DMS53 treated with DMSO at 0.1 percent for 48 hours (cell line): Measurements from ENCODE around the gene WFDC12.

Experiments
- DNase-seq: peaks from one replicate; lab custom pipeline; 2025; ENCODE audit not compliant: unreplicated experiment; lab: John Stamatoyannopoulos, UW

WFDC12 gene

GRCh38 chr20:45115829-45116228 lies 8.4 kb downstream of the WFDC12 start:
- no peak for DNase-seq

DNA sequence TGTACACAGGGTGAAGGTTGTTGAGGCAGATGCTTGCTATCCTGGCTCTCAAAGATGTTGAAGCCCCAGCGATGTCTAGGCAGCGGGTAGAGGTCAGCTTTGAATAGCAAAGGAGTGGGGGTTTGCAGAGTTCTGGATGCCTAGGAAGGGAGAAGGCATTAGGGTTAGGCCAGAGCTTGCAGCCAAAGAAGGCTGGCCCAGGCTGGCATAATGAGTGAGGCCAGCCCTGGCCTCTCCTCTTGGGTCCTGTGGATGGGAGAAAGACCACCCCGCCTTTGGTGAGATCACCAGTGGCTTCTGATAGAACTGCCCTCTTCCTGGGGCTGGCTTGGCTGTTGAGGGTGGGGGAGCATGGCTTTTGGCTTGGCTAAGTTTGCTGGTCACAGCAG lies 8.9 kb downstream of the WFDC12 start:
- no peak for DNase-seq

DNA sequence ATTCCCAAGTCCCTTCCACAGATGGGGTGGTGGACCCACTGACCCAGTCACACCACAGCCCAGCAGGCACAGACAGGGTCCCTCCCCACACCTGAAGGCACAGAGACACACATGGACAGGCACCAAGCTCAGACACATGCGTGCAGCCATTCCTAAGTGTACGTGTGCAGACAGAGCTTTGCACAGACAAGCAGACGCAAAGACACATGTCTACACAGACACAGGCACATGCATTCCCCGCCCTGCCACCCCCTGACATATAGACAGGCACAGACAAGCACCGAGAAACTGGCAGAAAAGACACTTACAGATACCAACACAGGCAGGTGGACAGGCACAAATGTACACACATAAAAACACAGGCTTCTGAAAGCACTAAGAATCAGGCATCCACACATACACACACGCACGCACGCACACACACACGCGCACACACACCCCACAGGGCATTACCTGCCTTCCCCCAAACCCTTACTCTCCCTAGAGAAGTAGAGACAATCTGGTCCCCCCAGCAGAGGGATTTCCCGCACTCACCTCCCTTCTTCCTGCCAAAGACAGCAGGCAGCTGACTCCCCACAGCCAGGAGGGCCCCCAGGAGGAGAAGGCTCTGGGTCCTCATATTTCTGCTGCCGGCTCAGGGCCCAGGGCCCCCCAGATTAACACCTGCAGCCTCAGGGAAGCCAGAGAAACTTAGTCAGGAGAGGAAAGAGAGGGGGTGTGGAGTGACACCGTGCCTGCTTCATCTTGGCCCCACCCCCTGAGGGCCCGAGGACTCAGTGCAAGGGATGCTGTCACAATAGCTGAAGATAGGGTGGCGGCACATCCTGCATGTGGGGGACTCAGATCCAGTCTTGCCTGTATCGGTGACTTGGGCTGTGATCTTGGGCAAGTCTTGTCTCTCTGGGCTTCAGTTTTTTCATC lies 9.5 kb downstream of the WFDC12 start, which contains the start of gene WFDC5:
Gene WFDC5 (minus strand): TSS at position 710 of the 921 bp plus-strand sequence. CDS start 91 bp downstream, at position 619.
- DNase-seq = no peak

DNA sequence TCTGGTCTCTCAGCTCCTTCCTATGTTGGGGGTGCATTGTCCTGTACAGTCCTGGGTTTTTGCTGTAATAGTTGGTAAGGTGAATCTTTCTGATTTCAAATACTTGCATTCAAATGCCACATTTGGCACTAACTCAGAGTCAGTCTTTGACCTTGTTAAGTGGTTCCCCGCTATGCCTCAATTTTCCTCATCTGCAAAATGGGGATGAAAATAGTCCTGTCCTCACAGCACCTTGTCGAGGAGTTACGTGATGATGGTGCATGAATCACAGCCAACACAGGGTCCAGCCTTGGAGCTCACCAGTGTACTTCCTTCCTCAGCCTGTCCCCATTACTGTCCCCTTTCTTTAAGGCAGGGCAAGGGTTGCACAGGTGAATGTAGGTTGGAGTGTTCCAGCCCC lies 10.4 kb downstream of the WFDC12 start:
- DNase-seq = no peak

DNA sequence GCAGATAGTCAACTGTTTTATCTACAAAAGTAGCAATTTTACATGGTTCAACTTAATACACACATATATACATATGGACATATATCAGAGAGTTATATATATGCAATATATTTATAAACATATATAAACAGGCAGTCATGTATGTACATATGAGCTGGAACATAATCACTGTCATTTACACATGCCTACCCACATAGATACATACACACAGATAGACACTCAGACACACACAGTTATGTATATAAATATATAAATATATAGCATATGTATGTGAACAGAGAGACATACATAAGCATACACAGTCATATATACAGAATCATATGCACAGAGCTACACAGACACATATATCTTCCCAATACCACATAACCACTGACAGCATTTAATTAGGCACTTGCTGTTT lies 11.5 kb downstream of the WFDC12 start:
- DNase-seq = no peak

GRCh38 chr20:45111799-45112471 lies 12.3 kb downstream of the WFDC12 start:
- no peak for DNase-seq

DNA sequence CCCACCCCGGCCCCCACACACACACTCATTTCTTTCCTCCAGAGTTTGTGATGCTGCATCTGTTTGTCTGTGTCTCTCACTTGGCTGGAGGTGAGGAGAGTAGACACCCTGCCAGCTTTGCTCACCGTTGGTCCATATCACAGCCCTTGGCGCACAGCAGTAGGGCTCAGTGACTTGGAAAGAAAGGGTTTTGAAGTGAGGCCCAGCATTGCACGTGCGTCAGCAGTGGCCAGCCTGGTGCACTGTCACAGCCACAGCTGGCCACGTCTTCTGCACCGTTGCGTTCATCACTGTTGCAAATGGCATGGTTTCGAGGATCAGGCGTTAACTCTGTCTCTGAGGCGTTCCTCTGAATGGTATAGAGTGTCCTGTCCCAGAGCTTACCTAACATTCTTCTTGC lies 13.0 kb downstream of the WFDC12 start:
- no peak for DNase-seq

GRCh38 chr20:45110301-45110700 lies 14.0 kb downstream of the WFDC12 start:
- DNase-seq = no peak

- DNase-seq = no peak
Observed at GRCh38 chr20:45109634-45110033, 14.6 kb downstream of the WFDC12 start.

DNA sequence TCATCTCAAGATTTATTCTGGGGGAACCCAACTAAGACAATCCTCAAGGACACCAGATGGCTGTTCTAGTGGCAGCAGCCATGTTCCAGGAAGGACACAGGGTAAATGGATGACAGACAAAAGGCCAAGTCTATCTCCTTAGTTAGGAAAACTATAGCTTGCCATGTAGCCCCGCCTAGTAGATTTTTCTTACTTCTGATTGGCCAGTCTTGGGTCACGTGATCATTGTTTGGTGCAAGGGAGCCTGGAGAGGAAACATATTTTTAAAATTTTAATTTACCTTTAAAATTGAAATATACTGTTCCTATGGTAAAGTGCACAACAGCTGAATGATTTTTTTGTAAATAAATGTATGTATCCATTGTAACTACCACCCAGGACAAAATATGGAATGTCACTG lies 18.9 kb downstream of the WFDC12 start:
- no peak for DNase-seq

DNA sequence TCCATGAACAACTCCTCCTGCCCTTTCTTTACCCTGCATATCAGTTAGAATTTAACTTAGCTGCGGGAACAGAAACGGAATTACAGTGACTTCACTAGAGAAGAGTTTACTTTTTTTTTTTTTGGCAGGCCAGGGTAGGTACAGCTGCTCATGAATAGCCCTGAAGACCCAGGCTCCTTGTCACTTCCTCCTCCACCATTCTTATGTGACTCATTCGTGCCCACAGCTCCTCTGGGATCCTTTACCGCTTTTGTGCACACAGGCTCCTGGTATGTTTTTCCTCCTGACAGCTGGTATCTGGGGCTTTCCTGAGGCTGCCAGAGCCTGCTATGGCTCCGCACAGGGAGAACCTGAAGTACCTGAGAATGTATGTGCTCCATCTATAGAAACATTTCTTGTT lies 19.5 kb downstream of the WFDC12 start:
- no peak for DNase-seq

DNA sequence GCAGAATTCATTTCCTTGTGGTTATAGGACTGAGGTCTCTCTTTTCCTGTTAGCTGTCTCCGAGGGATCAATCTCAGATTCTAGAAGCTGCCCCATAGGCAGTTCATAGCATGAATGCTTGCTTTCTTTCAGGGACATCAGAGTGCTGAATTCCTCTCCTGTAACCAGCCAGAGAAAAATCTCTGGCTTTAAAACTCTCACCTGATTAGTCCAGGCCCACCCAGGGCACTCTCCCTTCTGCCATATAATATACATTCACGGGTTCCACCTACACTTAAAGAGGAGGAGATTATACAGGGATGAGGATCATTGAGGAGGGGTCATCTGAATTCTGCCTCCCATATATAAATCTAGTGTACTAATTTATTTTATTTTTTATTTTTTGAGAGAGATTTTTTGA lies 21.2 kb downstream of the WFDC12 start:
- DNase-seq = no peak

DNA sequence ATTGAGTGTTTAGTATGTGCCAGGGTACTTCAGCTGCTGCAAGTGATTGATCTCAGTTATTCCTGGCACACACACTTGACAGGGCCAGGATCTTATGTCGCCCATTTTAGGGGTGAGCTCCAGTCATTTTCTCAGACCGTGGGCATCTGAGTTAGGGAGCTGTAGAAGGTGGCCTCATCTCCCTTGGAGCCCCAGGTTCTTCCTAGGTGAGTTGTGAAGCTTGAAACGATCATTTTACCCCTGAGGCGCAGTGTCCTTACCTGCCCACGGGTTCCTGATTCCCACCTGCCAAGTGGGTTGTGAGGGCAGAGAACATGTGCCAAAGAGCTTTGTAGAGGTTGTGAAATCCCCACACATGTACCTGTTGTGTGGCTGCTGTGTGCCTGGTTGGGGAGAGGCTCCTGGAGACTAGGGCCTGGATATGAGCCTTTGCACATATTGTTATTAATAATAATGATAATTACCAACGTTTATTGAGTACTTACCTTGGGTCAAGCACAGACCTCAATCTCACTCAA lies 22.9 kb downstream of the WFDC12 start:
- no peak for DNase-seq

DNA sequence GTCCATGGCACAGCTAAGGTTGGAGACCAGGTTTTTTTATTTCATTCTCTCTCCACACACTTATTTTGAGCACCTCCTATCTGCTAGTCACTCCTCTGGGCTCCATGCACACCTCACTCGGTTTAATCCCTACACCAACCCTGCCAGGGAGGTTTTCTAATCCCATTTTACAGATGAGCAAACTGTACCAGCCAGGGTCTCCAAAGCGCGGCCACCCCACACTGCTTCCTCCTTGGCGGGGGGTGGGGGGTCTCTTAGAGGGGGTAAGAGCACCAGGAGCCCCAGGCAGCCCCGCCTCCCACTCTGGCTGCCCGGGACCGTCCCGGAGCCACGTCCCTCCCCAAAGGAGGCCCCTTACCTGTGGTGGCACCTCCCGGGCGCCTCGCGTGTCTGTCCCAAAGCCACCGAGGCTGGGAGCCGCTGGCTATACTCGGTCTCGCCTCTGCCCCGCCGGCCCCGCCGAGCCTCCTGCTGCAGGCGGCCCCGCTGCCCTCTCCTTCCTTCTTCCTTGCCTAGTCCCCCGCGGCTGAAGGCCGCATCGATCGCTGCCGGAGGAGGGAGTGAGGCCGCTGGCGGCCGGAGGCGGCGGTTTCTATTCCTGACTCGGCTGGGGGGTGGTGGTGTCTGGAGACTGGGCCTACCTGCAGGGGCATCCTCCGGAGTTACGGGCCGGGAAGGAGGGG lies 23.6 kb downstream of the WFDC12 start, which contains the start of gene KCNS1:
Gene KCNS1 (minus strand): TSS at position 565 of the 683 bp plus-strand sequence. CDS start 1,891 bp downstream, outside the sequence.
- no peak for DNase-seq

GRCh38 chr20:45098103-45098773 lies 26.0 kb downstream of the WFDC12 start:
- DNase-seq = no peak

DNA sequence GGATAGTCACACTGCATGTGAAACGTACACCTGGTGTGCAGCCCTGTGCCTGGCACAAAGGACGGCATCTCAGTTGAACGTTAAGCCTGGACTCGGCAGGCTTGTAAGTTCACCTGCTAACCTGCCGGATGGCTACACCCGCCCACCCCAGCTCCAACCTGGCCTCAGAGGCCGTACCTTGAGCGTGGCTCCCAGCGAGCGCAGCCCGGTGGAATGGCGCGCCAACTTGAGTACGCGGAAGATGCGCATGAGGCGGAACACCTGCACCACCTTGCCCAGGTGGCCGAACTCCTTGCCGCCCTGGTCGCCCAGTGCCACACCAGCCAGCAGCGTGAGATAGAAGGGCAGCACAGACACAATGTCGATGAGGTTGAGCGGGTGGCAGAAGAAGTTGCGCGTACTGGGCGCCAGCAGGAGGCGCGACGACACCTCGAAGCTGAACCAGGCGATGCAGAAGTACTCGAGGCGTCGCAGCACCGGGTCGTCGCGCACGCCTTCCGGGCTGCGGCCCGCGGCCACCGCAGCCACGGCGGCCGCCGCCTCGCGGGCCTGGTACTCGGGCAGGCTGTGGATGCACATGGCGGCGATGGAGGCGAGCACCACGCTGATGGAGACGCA lies 26.7 kb downstream of the WFDC12 start:
- no peak for DNase-seq

- no peak for DNase-seq
Observed at GRCh38 chr20:45096781-45097180, 27.5 kb downstream of the WFDC12 start.

DNA sequence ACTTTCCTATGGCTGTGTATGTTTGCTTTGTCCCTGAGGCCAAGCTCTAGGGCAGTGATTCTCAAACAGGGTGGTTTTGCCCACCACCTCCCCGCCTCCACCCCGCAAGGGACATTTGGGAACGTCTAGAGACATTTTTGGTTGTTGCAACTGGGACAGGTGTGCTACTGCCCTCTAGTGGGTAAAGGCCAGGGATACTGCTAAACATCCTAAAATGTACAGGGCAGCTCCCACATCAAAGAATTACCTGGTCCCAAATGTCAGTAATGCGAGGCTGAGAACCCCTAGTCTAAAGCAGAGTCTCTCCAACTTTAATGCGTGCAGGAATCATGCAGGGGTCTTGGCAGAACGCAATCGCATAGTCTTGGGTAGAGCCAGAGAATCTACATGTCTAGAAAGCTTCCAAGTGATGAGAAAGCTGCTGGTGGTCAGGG lies 28.4 kb downstream of the WFDC12 start:
- DNase-seq = peak; percentile 47

GRCh38 chr20:45094864-45095574 lies 29.2 kb downstream of the WFDC12 start:
- DNase-seq = no peak

DNA sequence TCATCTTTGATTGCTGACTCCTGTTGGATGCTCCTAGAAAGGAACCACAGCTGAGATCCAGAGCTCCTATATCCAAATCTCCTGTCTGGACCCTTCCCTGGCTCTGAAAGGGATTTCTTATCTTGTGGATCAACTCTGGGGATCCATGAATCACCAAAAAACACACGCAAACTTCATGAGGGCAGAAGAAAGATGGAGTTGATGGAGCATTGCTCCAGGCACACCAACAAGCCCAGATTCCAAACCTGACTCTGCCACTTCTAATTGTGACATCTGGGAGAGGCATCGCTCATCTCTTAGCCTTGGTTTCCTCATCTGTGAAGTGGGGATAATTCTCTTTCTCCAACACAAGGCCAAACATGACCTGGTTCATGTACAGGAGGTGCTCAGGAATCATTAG lies 30.1 kb downstream of the WFDC12 start:
- DNase-seq = no peak
